OCI-LY3 (cell line): Measurements from ENCODE around the gene LRRC3C.

Source experiments
- EZH2phosphoT487 ChIP-seq: fragments of 200-600 bp; shearing (Covaris generic); IDR thresholded peaks from 2 replicates; pipeline ENCODE4 v1.6.1; 2018; ENCODE audit warnings: antibody characterized with exemption, mixed run types, low read depth
- TF ChIP-seq, protein P1 (sequence below): fragments of 200-600, 300-600 bp; sonication (generic); IDR thresholded peaks from 2 replicates; pipeline ENCODE4 v1.5.1; 2014; ENCODE audit warnings: antibody characterized with exemption, low read length, low read depth

DNA sequence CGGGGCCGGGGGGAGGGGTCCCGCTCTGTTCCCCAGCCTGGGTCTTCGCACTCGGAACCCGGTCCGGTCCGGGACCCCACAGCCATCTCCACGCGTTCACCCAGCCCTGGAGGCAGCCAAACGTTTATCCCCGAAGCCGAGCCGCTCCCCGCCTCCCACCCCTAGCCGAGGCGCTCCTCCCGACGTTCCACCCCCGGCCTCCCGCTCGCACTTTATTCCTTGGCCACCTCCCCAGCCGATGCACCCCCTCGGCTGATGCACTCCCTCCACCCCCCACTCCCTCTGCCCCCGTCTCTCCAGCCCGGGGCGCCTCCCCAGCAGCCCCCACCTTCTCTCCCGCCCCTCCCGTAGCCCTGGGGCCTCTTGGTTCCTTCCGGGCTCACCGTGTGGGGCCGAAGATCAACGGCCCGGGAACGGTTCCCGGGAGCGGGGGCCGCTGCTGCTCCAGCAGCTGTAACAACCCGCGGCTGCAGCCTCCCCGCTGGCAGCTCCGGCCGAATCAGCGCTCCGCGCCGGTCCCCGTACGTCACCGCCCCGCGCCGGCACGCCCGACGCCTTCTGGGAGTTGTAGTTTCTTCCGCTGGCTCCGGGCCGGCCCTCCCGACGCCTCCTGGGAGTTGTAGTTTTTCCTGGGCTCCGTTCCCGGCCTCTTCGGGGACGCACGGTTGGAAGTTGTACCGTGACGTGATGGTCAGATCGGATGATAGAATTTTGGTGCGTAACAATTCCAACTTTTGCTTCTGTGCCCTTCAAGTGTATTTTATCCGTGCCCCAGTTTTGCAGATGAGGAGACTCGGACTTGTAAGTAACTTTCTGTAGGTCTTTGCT, at the start of gene LRRC3C, which contains the start of gene ORMDL3:
- TF ChIP-seq, protein P1, sequence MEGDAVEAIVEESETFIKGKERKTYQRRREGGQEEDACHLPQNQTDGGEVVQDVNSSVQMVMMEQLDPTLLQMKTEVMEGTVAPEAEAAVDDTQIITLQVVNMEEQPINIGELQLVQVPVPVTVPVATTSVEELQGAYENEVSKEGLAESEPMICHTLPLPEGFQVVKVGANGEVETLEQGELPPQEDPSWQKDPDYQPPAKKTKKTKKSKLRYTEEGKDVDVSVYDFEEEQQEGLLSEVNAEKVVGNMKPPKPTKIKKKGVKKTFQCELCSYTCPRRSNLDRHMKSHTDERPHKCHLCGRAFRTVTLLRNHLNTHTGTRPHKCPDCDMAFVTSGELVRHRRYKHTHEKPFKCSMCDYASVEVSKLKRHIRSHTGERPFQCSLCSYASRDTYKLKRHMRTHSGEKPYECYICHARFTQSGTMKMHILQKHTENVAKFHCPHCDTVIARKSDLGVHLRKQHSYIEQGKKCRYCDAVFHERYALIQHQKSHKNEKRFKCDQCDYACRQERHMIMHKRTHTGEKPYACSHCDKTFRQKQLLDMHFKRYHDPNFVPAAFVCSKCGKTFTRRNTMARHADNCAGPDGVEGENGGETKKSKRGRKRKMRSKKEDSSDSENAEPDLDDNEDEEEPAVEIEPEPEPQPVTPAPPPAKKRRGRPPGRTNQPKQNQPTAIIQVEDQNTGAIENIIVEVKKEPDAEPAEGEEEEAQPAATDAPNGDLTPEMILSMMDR: no peak
- no peak for TF ChIP-seq EZH2phosphoT487
